Uterus (tissue), 2 donors: ENCODE measurements around the gene EXOC1L.

Experiments used
- POLR2A ChIP-seq, 2 donors: fragments of 450-650 bp; IDR thresholded peaks; one replicate each; pipeline ENCODE4 v1.6.1; 2016; ENCODE audit warnings: antibody characterized with exemption in 2 of 2, mild to moderate bottlenecking in 1 of 2, moderate library complexity in 1 of 2
- TF ChIP-seq, protein P1 (sequence below), 4 experiments: fragments of 200-600 bp in 2 of 4; fragments of 450-650 bp in 2 of 4; sonication (generic) in 2 of 4; IDR thresholded peaks; one replicate each; pipeline ENCODE4 v1.5.1; 2016 to 2019; ENCODE audit warnings: antibody characterized with exemption in 4 of 4, mild to moderate bottlenecking in 2 of 4, moderate library complexity in 1 of 4

DNA sequence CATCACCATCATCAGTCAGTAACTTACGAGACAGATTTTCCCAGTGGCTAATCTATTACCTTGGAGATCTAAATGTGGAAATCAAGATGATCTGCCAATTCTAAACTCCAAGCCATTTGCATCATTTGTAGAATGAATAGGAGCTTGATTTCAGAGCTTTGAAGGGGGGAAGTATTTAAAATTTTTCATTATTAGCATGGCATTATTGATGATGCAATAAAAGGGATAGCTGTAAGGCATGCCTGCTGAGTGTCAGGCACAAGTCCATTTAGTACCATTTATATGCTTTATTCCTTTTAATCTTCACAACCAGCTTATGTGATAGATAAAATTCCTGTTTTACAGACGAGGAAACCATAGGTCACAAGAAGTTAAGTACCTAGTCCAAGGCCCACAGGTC lies 5.3 kb downstream of the EXOC1L start:
- no peak for TF ChIP-seq POLR2A (IDR thresholded peaks at IDR 0.05)
- TF ChIP-seq, protein P1, sequence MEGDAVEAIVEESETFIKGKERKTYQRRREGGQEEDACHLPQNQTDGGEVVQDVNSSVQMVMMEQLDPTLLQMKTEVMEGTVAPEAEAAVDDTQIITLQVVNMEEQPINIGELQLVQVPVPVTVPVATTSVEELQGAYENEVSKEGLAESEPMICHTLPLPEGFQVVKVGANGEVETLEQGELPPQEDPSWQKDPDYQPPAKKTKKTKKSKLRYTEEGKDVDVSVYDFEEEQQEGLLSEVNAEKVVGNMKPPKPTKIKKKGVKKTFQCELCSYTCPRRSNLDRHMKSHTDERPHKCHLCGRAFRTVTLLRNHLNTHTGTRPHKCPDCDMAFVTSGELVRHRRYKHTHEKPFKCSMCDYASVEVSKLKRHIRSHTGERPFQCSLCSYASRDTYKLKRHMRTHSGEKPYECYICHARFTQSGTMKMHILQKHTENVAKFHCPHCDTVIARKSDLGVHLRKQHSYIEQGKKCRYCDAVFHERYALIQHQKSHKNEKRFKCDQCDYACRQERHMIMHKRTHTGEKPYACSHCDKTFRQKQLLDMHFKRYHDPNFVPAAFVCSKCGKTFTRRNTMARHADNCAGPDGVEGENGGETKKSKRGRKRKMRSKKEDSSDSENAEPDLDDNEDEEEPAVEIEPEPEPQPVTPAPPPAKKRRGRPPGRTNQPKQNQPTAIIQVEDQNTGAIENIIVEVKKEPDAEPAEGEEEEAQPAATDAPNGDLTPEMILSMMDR (IDR thresholded peaks at IDR 0.05) = no peak
